ENCODE results near the gene HDHD2.
A peak's percentile ranks its signal among the peaks of the same experiment; 100 is the strongest.

DNA sequence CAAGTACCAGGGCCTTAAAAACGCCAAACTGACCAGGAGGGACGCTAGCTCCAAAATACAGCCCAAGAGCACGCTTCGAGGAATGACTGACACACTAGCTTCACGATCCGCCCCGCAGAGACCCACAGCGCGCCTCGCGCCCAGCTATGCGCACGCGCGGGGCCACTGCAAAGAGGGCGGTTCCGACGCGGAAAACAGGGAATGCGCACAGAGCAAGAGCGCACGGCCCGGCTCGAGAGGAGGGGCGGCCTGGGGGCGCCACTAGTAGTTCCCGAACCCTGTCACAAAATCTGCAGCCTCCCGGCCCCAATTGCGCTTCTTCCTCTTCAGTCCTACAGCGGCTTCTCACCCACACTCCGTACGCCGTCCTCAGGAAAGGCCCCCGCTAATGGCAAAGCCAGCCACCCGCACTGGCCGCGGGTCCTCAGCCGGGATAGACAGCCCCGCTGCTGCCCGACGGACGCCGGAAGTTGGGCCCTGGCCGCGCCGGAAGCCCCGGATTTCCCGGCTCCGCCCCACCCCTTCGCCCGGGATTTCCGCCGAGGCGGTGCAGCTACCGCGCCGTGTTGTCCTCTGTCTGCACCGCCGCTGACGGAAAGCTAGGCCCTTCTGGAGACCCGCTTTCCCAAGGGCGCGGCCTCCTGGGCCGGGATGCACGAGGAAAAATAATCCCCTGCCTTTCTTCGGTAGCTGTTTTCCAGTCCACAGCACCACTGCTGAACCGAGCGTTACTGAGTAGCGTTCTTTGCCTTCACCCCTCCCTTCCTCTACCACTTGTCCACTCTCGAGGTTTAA, at the start of gene HDHD2:
- TF ChIP-seq, protein P1, sequence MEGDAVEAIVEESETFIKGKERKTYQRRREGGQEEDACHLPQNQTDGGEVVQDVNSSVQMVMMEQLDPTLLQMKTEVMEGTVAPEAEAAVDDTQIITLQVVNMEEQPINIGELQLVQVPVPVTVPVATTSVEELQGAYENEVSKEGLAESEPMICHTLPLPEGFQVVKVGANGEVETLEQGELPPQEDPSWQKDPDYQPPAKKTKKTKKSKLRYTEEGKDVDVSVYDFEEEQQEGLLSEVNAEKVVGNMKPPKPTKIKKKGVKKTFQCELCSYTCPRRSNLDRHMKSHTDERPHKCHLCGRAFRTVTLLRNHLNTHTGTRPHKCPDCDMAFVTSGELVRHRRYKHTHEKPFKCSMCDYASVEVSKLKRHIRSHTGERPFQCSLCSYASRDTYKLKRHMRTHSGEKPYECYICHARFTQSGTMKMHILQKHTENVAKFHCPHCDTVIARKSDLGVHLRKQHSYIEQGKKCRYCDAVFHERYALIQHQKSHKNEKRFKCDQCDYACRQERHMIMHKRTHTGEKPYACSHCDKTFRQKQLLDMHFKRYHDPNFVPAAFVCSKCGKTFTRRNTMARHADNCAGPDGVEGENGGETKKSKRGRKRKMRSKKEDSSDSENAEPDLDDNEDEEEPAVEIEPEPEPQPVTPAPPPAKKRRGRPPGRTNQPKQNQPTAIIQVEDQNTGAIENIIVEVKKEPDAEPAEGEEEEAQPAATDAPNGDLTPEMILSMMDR (IDR thresholded peaks at IDR 0.05 in 8 of 11, conservative IDR thresholded peaks at IDR 0.05 in 3 of 11) = no peak
- TF ChIP-seq POLR2AphosphoS5 (IDR thresholded peaks at IDR 0.05) (peak; percentile 94 to 95 (median 95)), POLR2A (IDR thresholded peaks at IDR 0.05) (peak in 2 of 3 donors; percentile 33 to 57)

All from spleen (tissue), 7 donors.